Activated CD4-positive, alpha-beta T cell treated with anti-CD3 and anti-CD28 coated beads, Interleukin-2, amount 50 U/mL, for 24 hours (primary cell): Measurements from ENCODE around the gene ELANE.
"Not testable (repeated sequence)": the region's sequence is repeated elsewhere in the genome, so short reads cannot be mapped to it uniquely, and the experiment has no call there.

Experiments used
- DNase-seq, 2 donors: peaks; one replicate each; pipeline ENCODE4 v3.0.0-alpha.2; 2020; ENCODE audit warnings: low read depth in 1 of 2, low spot score in 1 of 2

The ELANE gene

GRCh38 chr19:877992-878660 lies 26.0 kb downstream of the ELANE start:
- not testable (repeated sequence) for DNase-seq

GRCh38 chr19:878751-879561 lies 26.9 kb downstream of the ELANE start:
- not testable (repeated sequence) for DNase-seq

DNA sequence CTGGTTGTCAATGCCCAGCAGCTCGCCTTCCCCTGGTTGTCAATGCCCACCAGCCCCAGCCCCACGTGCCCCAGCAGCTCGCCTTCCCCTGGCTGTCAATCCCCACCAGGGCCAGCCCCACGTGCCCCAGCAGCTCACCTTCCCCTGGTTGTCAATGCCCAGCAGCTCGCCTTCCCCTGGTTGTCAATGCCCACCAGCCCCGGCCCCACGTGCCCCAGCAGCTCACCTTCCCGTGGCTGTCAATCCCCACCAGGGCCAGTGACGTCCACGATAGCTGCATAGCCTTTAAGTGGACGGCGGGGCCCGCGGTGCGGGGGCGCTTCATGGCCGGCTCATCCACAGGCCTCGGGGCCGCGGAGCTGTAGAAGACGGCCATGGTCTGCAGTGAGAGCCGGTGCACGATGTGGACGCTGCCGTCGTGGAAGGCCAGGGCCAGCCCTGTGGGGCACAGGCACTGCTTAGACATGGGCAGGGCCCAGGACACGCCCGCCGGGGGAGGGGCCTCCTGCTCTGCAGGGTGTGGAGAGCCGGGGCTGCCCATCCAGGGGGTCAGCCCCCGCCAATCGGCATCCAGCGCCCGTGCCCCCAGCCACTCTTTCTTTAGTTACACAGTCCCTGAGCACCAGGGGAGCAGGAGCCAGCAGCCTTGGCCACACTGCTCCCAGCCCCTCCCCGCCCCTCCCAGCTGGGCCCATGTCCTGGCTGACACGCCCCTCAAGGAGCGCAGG lies 27.8 kb downstream of the ELANE start:
- no peak for DNase-seq

GRCh38 chr19:881385-882071 lies 29.4 kb downstream of the ELANE start:
- no peak for DNase-seq

DNA sequence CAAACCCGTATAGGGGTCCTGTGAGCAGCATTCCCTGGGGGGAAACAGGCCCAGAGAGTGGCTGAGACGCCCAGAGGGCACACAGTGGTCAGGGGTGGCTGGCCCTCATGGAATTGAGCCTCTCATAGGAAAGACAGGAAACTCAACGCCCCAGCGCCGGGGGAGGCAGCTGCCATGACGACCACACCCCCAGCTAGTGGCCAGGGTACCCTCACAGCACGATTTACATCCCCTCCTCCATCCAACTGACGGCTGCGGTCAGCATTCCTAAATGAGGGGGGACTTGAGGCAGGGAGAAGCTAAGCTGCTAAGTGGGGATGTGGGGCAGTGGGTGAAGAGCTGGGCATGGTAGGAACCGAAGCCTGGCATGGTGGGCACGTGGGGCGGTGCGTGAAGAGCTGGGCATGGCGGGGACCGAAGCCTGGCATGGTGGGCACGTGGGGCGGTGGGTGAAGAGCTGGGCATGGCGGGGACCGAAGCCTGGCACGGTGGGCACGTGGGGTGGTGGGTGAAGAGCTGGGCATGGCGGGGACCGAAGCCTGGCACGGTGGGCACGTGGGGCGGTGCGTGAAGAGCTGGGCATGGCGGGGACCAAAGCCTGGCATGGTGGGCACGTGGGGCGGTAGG lies 30.9 kb downstream of the ELANE start:
- no peak for DNase-seq

DNA sequence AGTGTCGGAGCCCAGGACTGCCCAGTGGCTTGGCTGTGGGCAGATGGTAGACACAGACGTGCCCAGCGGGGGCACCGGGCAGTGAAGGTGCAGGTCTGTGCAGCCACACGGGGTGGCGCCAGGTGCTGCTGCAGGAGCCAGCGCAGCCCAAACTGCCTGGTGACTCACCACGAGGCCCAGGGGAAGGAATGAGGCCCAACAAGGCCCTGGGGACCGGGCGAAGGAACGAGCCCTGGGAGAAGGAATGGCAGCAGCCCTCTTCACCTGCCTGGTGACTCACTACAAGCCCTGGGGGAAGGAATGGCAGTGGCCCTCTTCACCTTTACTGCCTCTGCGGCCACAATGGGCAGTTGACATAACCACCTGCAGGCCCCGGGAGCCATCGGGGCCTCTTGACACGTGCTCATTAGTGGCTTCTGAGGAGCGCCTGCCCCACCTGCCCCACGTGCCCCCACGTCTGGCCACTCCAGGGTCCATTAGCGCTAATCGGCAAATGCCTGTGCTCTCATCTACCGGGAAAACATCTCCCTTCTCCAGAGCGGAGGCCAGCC lies 31.6 kb downstream of the ELANE start:
- DNase-seq: no peak

DNA sequence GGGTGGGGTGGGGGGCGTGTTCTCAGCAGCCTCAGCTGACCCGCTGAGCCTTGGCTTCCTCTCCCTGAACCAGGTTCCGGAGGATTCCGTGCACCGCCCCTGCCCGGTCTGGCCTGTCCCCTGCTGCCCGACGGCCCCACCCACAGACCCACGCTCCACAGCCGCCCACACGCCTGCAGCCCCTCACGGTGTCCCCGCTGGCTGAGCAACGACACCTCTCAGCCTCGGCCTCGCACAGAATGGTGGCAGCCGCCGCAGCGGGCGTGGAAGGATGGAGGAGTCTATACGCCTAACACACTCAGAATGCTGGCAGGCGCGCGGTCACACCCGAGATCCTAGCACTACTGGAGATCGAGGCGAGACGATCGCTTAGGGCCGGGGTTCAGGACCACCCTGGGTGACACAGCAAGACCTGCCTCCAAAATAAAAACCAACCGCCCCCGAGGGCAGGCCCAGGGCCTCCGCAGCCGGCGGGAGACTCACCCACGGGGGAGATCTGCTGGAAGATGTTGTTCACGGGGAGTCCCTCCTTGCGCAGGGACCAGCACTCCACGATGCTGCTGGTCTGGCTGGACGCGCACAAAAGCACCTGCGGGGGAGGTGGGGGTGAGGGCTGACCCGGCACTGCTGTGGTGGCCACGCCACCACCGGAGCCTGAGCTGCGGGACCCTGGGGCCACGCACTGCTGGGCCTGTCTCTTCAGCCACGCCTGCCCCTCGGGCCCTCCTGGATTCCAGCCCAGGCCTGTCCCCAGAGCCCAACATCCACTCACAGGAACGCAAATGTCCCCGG lies 32.5 kb downstream of the ELANE start:
- DNase-seq: no peak

GRCh38 chr19:885536-886224 lies 33.6 kb downstream of the ELANE start:
- no peak for DNase-seq

DNA sequence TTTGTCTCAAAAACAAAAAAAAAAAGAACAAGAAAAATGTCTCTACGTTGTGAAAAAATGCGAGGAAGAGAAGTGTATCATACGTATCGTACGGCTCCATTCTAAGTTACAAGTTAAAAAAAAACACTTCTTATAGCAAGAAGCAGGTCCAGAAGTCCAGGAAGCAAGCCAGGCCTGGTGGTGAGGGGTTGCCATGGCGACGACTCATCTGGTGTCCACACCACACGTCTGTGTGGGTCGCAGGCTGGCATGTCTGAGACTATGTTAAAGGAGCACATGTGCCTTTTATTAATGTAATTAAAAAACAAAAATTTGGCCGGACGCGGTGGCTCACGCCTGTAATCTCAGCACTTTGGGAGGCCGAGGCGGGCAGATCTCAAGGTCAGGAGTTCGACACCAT lies 35.0 kb downstream of the ELANE start:
- DNase-seq: no peak

GRCh38 chr19:887599-887998 lies 35.5 kb downstream of the ELANE start:
- DNase-seq: no peak

- DNase-seq: no peak
Observed at GRCh38 chr19:888581-889385, 36.7 kb downstream of the ELANE start.

DNA sequence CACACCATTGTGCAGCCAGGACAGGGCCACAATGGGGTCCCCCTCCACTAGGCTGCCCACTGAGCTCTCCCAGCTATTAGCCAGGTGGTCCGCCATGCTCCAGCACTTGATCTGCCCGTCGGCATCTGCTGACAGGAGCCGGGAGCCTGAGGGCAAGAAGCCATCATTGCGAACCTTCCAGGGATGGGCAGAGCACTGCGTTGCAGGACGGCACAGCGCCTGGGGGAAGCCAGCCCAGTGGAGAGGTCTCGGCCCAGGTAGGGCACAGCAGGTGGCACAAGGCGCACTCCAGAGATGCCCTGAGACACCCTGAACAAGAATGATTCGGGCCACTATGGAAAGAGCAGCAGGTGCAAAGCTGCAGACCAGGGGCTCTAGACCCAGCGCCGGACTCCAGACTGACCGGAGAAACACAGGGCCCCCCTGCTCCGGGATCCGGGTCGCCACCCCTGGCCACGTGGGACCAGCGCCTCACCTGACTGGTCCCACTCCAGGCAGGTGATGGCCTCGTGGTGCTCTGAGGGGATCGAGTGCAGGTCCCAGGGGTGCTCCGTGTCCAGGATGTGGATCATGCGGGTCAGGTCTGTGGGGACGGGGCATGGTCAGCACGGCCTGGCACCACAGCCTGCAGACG lies 37.7 kb downstream of the ELANE start:
- no peak for DNase-seq

GRCh38 chr19:890831-891230 lies 38.7 kb downstream of the ELANE start:
- DNase-seq: no peak

- DNase-seq: not testable (repeated sequence)
Observed at GRCh38 chr19:891421-892200, 39.5 kb downstream of the ELANE start.

DNA sequence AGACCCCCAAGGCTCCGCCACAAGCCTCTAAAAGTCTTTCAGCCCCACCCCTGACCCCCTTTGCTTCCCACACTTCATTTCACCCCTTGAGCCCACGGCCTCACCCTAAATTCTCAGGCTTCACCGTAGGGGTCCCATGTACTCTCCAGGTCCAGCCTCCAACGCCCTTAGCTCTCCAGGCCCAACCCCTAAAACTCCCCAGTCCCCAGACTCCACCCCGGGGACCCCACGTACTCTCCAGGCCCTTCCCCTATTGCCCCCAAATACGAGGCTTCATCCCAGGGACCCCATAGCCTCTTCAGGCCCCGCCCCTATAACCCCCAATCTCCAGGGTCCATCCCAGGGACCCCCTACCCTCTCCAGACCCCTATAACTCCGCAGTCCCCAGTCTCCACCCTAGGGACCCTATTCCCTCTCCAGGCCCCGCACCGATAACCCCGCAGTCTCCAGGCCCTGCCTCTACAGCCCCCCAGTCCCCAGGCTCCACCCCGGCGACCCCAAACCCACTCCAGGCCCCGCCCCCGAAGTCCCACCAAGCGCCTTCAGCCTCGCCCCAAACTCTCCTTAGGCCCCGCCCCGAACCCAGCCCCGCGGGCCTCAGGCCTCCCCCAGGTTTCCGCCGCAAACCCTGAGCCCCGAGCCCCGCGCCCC lies 40.3 kb downstream of the ELANE start:
- DNase-seq: no peak

GRCh38 chr19:892894-893689 lies 41.0 kb downstream of the ELANE start, which contains the start of the genes MED16 and RNU6-9:
TSS of gene MED16 (minus strand) at chr19:893187. CDS start at chr19:891131, 2,056 bp downstream.
TSS of gene RNU6-9 (plus strand) at chr19:893484.
- DNase-seq: peak; percentile 81 to 89
